ENCODE results near the gene SEMA5A.

The SEMA5A gene

DNA sequence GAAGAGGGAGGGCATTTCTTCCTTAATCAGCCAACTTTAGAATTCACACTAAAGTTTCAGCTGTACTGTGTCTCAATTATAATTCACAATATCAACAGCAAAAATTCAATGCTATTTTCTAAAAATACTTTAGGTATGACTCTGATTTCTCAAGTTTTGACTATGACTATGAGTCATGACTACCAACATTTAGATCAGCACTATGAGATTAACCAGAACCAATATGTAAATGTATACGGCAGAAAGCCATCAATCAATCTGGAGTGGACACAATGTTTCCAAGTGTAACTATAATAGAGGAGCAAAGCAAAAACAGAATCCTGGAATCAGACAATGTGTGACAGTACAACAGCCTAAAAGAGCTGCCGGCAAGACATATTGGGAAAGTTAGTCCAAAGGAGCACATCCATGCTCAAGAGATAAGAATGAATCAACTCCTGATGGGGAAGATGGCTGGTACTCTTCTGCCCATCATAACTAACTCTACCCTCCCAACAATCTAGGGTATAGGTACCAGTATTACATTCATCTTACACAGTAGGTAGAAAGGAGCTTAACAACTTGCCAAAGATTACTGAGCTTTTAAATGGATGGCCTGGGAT is 294.4 kb downstream of the SEMA5A start:
- no peak for DNase-seq

- no peak for DNase-seq
Measured at GRCh38 chr5:9249231-9249630, 296.6 kb downstream of the SEMA5A start.

- no peak for DNase-seq
Measured at GRCh38 chr5:9245071-9245470, 300.8 kb downstream of the SEMA5A start.

DNA sequence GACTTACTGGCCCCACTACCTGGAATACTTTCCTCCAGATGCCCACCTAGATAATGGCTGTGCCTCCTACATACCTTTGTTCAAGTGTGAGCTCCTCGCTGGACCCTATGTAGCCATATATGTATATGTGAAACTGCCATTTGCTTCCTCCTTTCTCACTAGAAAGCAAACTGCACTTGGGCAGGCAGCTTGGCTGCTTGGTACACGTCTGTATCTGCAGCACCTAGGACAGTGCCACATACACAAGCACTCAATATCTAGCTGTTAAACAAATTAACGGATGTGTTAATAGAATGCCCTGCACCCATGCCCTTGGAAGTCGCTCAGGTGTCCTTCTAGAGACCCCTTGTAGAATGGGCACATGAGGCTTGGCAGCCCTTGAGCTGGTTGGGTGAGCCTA is 301.5 kb downstream of the SEMA5A start:
- DNase-seq = no peak

DNA sequence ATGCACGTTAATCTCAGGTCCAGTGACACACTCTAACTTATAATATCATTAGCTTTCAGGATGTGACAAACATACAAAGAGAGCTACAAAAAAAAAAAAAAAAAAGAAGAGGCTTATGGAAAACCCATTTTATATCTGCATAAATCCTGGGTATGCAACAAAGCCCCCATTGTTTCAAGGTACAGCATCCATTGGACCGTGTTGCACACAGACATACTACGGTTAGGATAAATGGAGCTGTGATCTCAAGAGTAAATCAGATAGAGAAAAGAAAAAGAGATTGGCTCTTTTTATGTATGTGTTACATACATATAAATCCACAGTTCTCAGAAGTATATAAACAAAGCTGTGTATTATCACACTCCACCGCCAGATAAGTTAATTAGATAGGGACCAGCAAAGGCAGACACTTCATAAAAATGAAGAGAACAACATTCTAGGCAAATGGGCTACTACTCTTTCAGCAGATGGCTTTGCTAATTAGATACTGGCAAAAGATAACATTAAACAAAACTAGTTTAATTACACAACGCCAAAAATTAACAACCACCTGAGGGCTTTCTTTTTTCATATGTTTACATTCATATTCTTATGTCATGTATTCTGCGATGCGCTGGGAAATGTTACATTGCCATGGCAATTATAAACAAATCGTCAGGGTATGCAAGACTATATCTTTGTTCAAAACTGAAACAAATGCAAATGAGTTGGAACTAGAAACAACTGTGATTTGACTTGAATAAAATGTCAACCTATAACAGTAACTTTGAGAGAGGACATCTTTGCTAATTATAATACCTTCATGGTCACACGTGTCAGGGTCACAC is 304.2 kb downstream of the SEMA5A start:
- peak; percentile 68 for DNase-seq

- no peak for DNase-seq
Measured at GRCh38 chr5:9240431-9240830, 305.4 kb downstream of the SEMA5A start.

- DNase-seq = no peak
Measured at GRCh38 chr5:9239626-9240025, 306.2 kb downstream of the SEMA5A start.

DNA sequence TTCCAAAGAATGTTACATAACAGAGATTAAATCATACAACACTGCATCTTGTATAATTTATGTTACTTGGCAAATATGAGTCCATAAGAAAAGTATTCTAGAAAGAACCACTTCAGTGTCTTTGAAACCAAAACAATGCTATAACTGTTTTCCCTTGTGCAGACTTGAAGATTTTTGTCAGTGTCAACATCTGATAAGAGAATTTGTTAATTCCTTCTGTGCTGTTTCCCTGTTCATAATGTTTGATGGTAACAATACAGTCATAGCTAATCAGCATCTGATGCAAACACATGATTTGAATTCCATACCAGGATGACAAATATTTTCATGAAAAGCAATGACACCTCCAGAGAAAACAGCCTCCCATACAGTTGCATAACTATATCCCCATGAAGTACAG is 306.8 kb downstream of the SEMA5A start:
- no peak for DNase-seq

GRCh38 chr5:9233712-9234111 is 312.2 kb downstream of the SEMA5A start:
- no peak for DNase-seq

- no peak for DNase-seq
Measured at GRCh38 chr5:9233035-9233434, 312.8 kb downstream of the SEMA5A start.

GRCh38 chr5:9231842-9232241 is 314.0 kb downstream of the SEMA5A start:
- no peak for DNase-seq

DNA sequence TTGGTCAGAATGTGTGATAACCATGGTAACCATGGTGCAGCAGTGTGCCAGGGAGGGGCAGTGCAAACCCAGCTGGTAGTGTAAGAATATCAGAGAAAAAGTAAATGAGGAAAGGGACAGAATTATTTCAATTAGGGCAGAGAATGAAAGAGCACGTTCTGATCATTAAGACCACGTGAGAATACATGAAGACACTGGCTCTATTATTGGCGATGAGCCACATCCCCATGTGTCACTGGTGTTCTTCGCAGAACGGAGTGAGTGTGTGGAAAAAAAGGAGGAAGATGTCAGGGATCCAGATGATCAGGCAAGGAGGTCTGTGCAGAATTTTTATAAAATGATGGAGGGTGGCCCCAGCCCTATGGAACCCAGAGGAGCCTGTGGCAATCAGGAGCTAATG is 315.5 kb downstream of the SEMA5A start:
- no peak for DNase-seq

- no peak for DNase-seq
Measured at GRCh38 chr5:9226016-9226536, 319.8 kb downstream of the SEMA5A start.

DNA sequence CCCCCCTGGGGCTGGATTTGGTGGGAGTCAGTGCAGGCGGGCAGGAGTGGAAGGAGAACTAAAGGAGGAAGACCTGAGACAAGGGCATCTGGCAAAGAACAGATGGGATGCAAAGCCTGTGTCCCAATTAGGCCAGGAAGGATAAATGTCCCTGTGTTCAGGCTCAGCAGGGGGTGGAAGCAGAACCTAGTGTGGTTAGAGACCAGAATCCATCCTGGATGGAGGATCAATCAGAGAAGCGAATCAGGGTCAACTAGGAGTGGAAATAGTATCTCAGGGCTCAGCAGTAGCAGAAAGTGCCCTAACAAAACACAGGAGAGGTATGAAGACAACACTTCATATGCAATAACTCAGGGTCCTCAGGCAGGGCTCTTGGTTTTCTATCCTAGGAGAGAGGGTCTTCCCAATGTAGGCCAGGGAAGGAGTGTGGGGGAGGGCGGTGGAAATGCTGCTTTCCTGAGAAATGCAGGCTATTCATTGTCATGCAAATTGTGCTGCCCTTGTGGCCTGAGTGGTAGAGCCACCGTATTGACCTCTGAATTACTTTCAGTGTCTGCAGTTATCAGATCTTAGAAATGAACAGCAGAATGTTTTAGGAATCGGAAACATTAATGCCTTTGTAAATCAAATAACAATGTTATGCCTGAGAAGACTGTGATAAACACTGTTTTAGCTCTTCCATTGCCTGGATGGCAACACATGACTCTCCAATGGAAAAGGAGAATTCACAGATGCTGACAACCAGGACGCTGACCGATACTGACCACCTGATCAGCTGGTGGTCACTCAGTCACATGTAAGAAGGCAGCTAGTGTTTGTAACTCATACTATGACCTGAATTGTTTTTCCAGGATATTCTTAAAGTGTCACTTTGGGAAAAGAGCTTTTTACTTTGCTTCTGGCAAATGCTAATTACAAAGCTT is 323.6 kb downstream of the SEMA5A start:
- no peak for DNase-seq

DNA sequence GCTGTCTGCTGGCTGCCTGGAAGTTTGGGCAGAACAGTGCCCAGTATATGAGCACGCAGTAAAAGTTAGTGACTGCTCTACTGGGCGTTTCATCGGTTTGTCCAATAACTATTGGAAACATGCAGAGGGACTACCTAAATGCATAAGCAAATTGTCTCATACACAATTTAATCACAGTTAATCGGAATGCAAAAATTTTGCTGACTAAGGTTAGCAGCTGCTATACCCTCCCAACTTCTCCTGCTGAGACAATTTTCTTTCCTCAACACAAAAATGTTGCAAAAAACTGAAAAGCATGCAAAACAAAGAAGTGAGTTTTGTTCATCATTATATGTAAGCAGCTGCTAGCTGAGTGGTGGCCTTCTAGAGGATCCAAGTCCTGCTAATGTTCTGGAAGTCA is 327.5 kb downstream of the SEMA5A start:
- no peak for DNase-seq

DNA sequence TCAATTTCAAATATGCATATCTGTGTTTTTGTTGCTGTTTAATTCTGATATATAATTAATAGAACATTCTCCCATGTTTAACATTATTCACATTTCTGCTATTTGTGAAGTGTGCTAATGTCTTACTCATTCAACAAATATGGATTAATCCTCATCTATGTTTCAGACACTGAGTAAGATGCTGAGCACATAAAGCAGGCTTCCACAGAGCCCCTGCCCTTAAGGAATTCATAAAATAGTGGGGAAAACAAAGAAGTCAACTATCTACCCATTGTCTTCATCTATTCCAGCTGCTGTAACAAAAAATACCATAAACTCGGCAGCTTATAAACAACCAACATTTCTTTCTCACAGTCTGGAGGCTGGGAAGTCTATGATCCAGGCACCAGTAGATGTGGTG is 333.3 kb downstream of the SEMA5A start:
- no peak for DNase-seq

- no peak for DNase-seq
Measured at GRCh38 chr5:9209846-9210492, 335.9 kb downstream of the SEMA5A start.

- no peak for DNase-seq
Measured at GRCh38 chr5:9207817-9208418, 338.0 kb downstream of the SEMA5A start.

DNA sequence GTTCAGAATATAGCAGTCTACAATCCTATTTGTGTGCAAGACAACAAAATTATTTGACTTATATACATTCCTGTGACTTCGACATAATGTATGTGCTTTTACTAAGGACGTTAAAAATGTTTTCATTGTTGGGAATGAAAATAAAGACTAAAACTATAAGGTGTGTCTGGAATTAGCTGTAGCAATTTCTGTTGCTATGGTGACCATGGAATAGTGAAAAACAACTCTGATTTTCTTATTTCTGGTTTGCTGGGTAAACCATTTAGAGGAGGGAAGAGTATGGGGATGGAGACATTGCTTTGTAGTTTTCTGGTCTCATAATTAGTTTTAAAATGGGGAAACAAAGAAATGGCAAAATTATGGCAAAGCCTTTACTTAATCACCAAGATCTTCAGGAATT is 343.2 kb downstream of the SEMA5A start:
- no peak for DNase-seq

GRCh38 chr5:9201761-9202160 is 344.1 kb downstream of the SEMA5A start:
- no peak for DNase-seq

GRCh38 chr5:9201011-9201410 is 344.9 kb downstream of the SEMA5A start:
- DNase-seq = no peak

GRCh38 chr5:9198394-9198793 is 347.5 kb downstream of the SEMA5A start:
- no peak for DNase-seq
